Measurements from ENCODE around the gene CKB. TPM values are rescaled to one million over a fixed set of nuclear protein-coding genes. Genes with fewer than 3 reads are reported as not detected.

CKB gene
- total RNA-seq, 1 experiment from 2014 or later: 611 TPM

- peaks cover 7% of the 10 kb centered on the region for H3K4me1 Mint-ChIP-seq (ENCODE audit: low read depth, unreplicated experiment)
- H3K4me1 ChIP-seq: peaks cover 12% of the 10 kb centered on the region
- no peaks in the 10 kb centered on the region for H3K27me3 ChIP-seq (replicated peaks; ENCODE audit: control insufficient read depth, insufficient read depth, low read length)
- peaks cover 50% of the 10 kb centered on the region for H3K36me3 Mint-ChIP-seq (ENCODE audit: insufficient read depth, unreplicated experiment)
- H3K9me3 ChIP-seq: no peaks in the 10 kb centered on the region
- no TSS peak for BruUV-seq (replicated peaks)
- no peak for TF ChIP-seq CTCF (IDR thresholded peaks at IDR 0.05; ENCODE audit: insufficient read depth in 1 of 2, low read depth in 1 of 2, low read length in 1 of 2, severe bottlenecking in 1 of 2, unreplicated experiment in 1 of 2)
- ChIA-PET POLR2A (no interaction called here), CTCF (interaction anchor here (0.6 to 2.8 kb wide), 13 partner anchors 8 to 220 kb away, joined by 3 to 49 read pairs (median 4); partner anchors contain the start of gene TRMT61A)
- no peak overlapping the region for H3K27ac Mint-ChIP-seq (ENCODE audit: unreplicated experiment)
- peaks cover 9% of the 10 kb centered on the region for H3K36me3 ChIP-seq (ENCODE audit: control insufficient read depth, insufficient read depth, low read length)
- no peak for DNase-seq
- no peaks in the 10 kb centered on the region for H3K9me3 Mint-ChIP-seq (ENCODE audit: unreplicated experiment)
- intact Hi-C loops (cut with micrococcal nuclease; ENCODE audit: unreplicated experiment): loop anchor here (1.0 kb wide), 1 partner anchor 28 kb away; no protein-coding TSS in a partner anchor
- H3K4me3 Mint-ChIP-seq (ENCODE audit: unreplicated experiment): no peak overlapping the region
- H3K27me3 Mint-ChIP-seq (ENCODE audit: insufficient read depth, unreplicated experiment): no peaks in the 10 kb centered on the region
- H3K4me3 ChIP-seq (ENCODE audit: low read depth, low read length): no peak overlapping the region
These were observed 4.8 kb downstream of the CKB start for GRCh38 chr14:103517721-103518421.

- CTCF ChIA-PET: interaction anchor here (0.6 to 2.8 kb wide), 2 partner anchors 23 to 29 kb away, joined by 4 to 49 read pairs; no protein-coding TSS in a partner anchor
- intact Hi-C loops (cut with micrococcal nuclease; ENCODE audit: unreplicated experiment): no loop called here
- TF ChIP-seq CTCF (IDR thresholded peaks at IDR 0.05; ENCODE audit: insufficient read depth in 1 of 2, low read depth in 1 of 2, low read length in 1 of 2, severe bottlenecking in 1 of 2, unreplicated experiment in 1 of 2): no peak
These were observed 5.5 kb downstream of the CKB start for GRCh38 chr14:103517174-103517566.

GRCh38 chr14:103516426-103517173 is 6.0 kb downstream of the CKB start:
- no peaks in the 10 kb centered on the region for H3K9me3 Mint-ChIP-seq (ENCODE audit: unreplicated experiment)
- BruUV-seq (replicated peaks): no TSS peak

More at GRCh38 chr14:103517174-103517566, 5.5 kb downstream of the CKB start:
- Mint-ChIP-seq H3K4me3 (ENCODE audit: unreplicated experiment) (no peak overlapping the region), H3K27ac (ENCODE audit: unreplicated experiment) (no peak overlapping the region), H3K36me3 (ENCODE audit: insufficient read depth, unreplicated experiment) (peaks cover 46% of the 10 kb centered on the region), H3K27me3 (ENCODE audit: insufficient read depth, unreplicated experiment) (no peaks in the 10 kb centered on the region), H3K9me3 (ENCODE audit: unreplicated experiment) (no peaks in the 10 kb centered on the region), H3K4me1 (ENCODE audit: low read depth, unreplicated experiment) (peaks cover 7% of the 10 kb centered on the region)
- POLR2A ChIA-PET: no interaction called here
- Histone ChIP-seq H3K4me3 (ENCODE audit: low read depth, low read length) (no peak overlapping the region), H3K27me3 (replicated peaks; ENCODE audit: control insufficient read depth, insufficient read depth, low read length) (no peaks in the 10 kb centered on the region), H3K4me1 (peaks cover 10% of the 10 kb centered on the region; the same call in 1 of the 2 replicates), H3K9me3 (no peaks in the 10 kb centered on the region), H3K36me3 (ENCODE audit: control insufficient read depth, insufficient read depth, low read length) (peaks cover 9% of the 10 kb centered on the region)
- no peak for DNase-seq
- no TSS peak for BruUV-seq (replicated peaks)

More at GRCh38 chr14:103516426-103517173, 6.0 kb downstream of the CKB start:
- ChIA-PET CTCF (interaction anchor here (0.6 to 2.8 kb wide), 3 partner anchors 23 to 44 kb away, joined by 4 to 49 read pairs (median 4); no protein-coding TSS in a partner anchor), POLR2A (no interaction called here)
- Mint-ChIP-seq H3K27ac (ENCODE audit: unreplicated experiment) (no peak overlapping the region), H3K4me1 (ENCODE audit: low read depth, unreplicated experiment) (peaks cover 7% of the 10 kb centered on the region), H3K36me3 (ENCODE audit: insufficient read depth, unreplicated experiment) (peaks cover 40% of the 10 kb centered on the region), H3K27me3 (ENCODE audit: insufficient read depth, unreplicated experiment) (no peaks in the 10 kb centered on the region), H3K4me3 (ENCODE audit: unreplicated experiment) (no peak overlapping the region)
- intact Hi-C loops (cut with micrococcal nuclease; ENCODE audit: unreplicated experiment): no loop called here
- Histone ChIP-seq H3K4me3 (ENCODE audit: low read depth, low read length) (no peak overlapping the region), H3K27me3 (replicated peaks; ENCODE audit: control insufficient read depth, insufficient read depth, low read length) (no peaks in the 10 kb centered on the region), H3K4me1 (peaks cover 10% of the 10 kb centered on the region; the same call in 1 of the 2 replicates), H3K9me3 (no peaks in the 10 kb centered on the region), H3K36me3 (ENCODE audit: control insufficient read depth, insufficient read depth, low read length) (peaks cover 9% of the 10 kb centered on the region)
- no peak for TF ChIP-seq CTCF (IDR thresholded peaks at IDR 0.05; ENCODE audit: insufficient read depth in 1 of 2, low read depth in 1 of 2, low read length in 1 of 2, severe bottlenecking in 1 of 2, unreplicated experiment in 1 of 2)
- DNase-seq: no peak

All from Caco-2 (cell line).